ENCODE results near the gene IGLON5.

Gene IGLON5

DNA sequence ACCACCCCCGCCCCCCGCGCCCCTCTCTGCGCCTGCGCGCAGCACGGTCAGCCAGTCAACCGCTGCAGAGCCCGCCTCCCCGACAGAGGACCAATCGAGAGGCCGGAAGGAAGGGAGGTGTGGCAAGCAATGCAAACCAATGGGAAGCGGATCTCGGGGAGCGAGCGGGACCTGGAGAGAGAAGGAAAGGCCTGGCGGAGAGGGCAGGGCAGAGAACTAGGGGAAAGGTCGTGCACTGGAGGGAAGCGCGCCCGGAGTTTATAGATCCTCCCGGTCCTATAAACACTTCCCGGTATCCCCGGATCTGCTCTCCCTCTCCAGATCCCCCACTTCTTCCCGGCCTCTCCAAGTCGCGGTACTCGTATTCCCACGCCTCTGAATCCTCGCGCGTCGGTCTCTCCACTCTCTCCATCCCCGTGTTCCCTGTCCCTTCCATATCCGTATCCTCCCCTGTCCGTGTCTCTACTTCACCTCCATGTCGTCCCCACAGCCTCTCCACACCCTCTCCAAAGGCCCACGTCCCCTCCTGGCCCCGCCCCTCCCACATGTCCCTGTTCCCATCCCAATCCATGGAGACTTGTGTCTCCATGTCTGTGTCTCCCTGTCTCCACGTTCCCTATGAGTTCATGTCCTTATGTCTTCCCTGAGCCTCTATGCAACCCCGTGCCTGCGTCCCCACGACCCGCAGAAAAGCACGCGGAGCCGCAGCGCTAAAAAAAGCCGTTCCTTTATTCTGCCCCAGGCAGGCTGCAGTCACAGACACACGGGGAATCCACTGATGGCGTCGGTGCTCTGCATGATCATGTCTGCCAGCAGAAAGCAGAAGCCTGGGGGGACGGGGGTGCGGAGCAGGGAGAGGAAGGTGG is 55.2 kb downstream of the IGLON5 start:
- peak; percentile 93 for DNase-seq

DNA sequence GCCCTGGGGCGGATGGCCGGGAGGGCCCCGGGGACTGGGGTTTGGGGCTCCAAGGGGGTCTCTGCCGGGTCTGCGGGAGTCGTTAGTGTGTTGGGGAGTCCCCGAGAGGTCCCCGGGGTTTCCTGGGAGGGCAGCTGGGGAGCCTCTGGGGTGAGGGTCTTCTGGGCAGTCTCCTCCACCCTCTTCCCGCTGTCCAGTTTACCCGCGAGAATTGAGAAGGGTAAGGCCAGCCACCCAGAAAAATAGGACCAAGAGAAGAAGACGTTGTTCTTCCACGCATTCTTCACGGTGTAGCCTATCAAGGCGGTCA is 55.8 kb downstream of the IGLON5 start:
- DNase-seq: no peak

DNA sequence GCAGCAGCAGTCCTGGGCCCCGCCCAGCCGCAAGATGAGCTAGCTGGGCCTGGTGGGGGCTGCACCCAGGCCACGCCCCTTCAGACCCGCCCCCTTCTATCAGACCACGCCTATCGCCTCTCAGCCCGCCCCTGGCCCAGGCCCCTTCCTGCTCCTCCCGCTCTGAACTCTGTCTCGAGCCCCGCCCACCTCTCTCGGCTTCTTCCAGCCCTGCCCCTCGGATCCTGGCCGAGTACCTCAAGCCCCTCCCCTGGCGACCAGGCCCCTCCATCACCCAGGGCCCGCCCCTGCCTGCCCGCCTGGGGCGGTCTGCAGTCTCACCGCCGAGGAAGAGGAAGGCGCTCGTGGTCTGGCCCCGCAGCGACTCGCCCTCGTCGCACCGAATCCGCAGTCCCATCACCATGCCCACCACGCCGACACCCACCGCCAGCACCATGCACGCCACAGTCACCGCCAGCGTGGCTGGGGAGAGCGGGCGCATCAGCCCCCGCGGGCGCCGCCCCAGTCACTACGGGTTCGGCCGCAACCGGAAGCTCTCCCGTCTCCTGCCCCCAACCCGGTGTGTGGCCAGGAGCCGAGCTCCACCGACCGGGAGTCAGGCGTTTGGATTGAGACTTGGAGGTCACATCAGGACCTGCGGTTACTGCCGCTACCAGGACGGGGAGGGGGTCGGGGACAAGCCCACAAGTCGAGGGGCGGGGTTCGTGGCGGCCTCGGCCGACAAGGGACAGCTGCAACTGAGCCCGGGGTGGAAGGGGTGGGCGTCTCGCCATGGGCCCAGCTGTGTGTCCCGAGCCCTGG is 56.3 kb downstream of the IGLON5 start:
- DNase-seq: peak; percentile 89

DNA sequence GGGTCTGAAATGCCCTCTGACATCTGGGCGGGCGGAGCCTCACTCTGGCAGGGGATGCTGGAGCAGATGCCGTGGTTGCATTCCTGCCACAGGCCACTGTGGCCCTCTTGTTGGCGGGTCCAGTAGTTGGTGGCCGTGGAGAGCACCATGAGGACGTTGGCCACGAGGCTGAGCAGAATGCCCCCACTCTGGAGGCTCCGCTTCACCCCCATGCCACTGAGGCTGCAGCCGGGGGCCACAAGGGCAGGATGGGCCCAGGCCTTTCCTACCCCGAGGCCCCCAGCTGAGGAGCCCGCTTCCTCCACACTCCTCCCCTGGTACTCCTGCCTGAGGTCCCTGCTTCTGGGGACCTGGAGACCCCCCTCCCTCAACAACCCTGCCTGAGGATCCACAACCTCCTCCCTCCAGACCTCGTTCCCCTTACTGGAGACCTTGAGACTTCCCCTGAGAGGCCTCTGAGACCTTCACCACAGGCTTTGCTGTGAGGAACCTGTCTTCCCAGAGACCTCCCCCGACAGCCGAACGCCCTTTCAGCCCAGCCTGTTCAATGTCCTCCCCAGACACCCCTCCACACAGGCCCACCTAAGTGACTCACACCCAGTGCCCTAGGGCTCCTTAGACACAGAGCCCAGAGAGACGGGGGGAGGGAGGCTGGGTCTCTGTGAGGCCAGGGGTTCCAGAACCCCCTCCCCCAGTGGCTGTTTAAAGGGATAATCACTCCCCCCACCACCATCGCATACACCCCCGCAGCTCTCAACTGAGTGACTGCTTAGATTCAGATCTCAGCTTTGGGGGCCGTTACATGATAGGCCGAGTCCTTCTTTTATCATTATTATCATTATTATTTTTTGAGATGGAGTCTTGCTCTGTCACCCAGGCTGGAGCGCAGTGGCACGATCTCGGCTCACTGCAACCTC is 57.2 kb downstream of the IGLON5 start, which contains the start of gene CLDND2:
CLDND2 (minus strand) TSS at position 638 of the 917 bp plus-strand sequence; CDS start at position 212, 426 bp downstream.
- DNase-seq: no peak

- DNase-seq: no peak
These were observed 58.8 kb downstream of the IGLON5 start for GRCh38 chr19:51370230-51370629.

DNA sequence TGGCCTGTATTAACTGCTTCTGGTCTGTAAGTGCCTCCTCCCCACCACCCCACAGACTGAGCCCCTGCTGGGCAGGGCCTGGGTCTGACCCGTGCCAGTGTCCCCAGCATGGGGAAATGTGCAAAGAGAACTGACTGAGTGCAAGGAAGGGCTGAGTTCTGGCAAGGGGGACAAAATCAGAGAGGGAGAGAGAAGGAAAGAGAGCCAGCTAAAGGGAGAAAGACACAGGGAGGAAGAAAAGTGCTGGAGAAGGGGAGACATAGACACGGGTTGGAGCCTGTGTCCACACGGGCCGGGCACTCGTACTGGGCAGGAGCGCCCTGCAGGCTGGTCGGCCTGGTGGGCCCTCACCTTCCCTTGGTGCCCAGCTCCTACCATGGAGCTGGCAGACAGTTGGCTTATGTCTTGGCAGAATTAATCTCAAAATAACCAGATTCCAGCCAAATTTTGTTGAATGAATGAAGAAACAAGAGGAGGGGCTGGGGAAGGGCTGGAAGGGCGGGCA is 59.8 kb downstream of the IGLON5 start:
- DNase-seq: no peak

DNA sequence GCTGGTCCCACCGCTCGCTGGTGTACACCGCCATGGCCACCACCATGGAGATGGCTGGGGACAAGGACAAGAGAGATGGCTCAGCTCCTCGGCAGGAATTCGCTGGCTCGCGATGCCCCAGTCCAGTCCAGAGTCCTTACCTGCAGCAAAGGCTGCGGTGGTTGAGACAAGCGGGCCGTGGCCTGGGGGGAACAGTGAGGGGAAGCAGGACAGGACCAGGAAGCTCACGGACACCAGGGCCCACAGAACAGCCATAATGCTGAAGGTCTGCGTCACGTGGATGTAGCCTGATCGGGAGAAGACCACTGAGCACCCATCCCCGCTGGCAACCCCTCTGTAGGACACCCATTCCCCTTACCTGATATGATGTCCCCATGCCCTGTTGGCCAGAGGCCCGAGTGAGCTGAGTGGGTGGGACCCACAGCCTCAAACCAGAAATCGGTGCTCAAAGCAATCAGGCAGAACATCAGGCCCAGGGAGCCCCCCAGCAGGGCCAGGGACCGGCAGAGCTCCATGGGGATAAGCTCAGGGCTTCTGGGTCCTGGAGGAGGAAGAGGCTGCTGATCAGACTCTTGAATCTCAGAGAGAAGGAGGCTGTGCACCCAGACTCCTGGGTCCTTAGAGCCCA is 60.7 kb downstream of the IGLON5 start:
- no peak for DNase-seq

DNA sequence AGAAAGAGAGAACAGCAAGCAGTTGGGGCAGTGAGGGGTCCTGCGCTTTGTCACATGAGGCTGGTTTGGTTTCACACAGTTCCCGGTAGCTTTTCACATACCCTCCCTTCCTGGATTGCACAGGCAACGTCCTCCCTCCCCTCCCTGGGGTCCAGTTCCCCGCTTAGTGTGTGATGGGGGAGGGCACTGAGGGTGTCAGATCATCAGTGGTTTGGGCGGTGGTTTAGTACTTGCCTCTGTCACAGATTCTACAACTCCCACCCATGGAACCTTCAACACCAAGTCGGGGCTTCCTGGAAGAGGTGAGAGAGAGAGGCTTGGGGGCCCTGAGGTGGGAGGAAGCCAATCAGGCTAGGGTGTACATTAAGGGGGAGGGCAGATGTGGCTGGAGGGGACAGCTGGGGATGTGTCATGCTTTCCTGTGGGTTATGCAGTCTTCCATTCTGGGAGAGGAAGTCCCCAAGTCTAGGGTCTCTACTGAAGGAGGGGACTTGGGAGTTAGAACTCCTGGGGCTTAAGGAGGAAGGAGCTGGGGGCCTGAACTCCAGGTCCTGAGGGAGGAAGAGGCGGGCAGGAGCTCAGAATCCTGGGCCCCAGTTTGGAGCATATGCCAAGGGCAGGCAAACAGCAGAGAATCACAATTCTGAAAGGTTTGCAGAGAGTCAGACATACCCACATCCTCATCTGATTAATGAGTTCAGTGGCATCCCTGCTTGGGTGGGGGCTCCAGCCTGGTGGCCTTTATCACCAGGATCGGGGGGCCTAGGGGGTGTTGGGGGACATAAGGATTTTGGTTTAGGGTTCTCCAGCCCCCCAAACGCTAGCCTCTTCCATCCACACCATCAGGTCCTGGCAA is 61.4 kb downstream of the IGLON5 start, which contains the start of gene NKG7:
NKG7 (minus strand) TSS at position 6 of the 856 bp plus-strand sequence. CDS start 119 bp downstream, outside the sequence.
- no peak for DNase-seq

- no peak for DNase-seq
These were observed 64.2 kb downstream of the IGLON5 start for GRCh38 chr19:51375504-51376221.

DNA sequence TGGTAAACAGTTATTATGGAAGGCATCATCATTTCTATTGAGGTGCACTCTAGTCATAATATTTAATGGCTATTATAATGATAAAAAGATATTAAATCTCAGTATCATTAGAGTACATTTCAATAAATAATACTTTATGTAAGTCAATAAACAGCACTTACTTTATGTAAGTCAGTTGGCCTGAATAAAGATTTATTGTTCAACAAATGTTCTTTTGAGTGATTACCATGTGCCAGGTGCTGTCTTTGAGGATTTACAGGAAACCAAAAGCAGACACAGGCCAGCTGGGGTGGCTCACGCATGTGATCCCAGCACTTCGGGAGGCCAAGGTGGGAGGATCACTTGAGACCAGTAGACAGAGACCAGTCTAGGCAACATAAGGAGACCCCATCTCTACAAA is 66.0 kb downstream of the IGLON5 start:
- no peak for DNase-seq

DNA sequence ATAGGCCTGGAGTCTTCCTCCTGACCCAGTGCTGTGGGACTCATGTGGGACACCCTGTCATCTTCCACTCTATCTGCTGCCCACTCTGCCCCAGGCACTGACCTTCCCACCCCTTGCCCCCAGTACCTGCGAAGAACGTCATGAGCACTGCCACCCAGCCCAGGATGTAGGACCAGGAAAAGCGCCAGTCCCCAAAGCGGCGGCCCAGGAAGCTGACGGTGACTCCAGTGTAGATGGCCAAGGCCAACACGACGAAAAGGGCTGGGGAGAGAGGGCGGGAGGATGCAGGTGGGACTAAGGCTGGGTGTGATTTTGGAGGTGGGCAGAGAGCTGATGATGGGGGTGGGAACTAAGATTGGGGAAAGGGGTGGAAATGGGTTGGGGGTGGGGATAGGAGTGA is 68.9 kb downstream of the IGLON5 start:
- no peak for DNase-seq
